Ishikawa (cell line): Measurements from ENCODE around the gene NME2.

Experiments used
- CEBPB ChIP-seq: IDR thresholded peaks from 2 replicates; pipeline ENCODE4 v1.6.1; 2012
- CREB1 ChIP-seq: IDR thresholded peaks from 2 replicates; pipeline ENCODE4 v1.6.1; 2012; ENCODE audit warnings: low read depth
- EGR1 ChIP-seq: IDR thresholded peaks from 2 replicates; pipeline ENCODE4 v1.6.1; 2012
- EP300 ChIP-seq: IDR thresholded peaks from 2 replicates; pipeline ENCODE4 v1.6.1; 2012; ENCODE audit warnings: borderline replicate concordance
- FOXM1 ChIP-seq: IDR thresholded peaks from 2 replicates; pipeline ENCODE4 v1.6.1; 2012; ENCODE audit warnings: low read depth, borderline replicate concordance
- NFIC ChIP-seq: IDR thresholded peaks from 2 replicates; pipeline ENCODE4 v1.6.1; 2012
- RAD21 ChIP-seq: IDR thresholded peaks from 2 replicates; pipeline ENCODE4 v1.6.1; 2012; ENCODE audit warnings: low read depth
- TAF1 ChIP-seq: IDR thresholded peaks from 2 replicates; pipeline ENCODE4 v1.6.1; 2012; ENCODE audit warnings: low read depth, mild to moderate bottlenecking
- TCF12 ChIP-seq: IDR thresholded peaks from 2 replicates; pipeline ENCODE4 v1.6.1; 2012; ENCODE audit warnings: low read depth
- TEAD4 ChIP-seq: IDR thresholded peaks from 2 replicates; pipeline ENCODE4 v1.6.1; 2012
- YY1 ChIP-seq: IDR thresholded peaks from 2 replicates; pipeline ENCODE4 v1.6.1; 2012; ENCODE audit warnings: low read depth
- ZBTB7A ChIP-seq: IDR thresholded peaks from 2 replicates; pipeline ENCODE4 v1.6.1; 2012; ENCODE audit warnings: low read depth
- TF ChIP-seq, protein P1 (sequence below): IDR thresholded peaks from 2 replicates; pipeline ENCODE4 v1.6.1; 2012
- TF ChIP-seq, protein P2 (sequence below): IDR thresholded peaks from 2 replicates; pipeline ENCODE4 v1.6.1; 2012
- TF ChIP-seq, protein P3 (sequence below): IDR thresholded peaks from 2 replicates; pipeline ENCODE4 v1.6.1; 2012; ENCODE audit warnings: low read depth, mild to moderate bottlenecking

NME2 gene

DNA sequence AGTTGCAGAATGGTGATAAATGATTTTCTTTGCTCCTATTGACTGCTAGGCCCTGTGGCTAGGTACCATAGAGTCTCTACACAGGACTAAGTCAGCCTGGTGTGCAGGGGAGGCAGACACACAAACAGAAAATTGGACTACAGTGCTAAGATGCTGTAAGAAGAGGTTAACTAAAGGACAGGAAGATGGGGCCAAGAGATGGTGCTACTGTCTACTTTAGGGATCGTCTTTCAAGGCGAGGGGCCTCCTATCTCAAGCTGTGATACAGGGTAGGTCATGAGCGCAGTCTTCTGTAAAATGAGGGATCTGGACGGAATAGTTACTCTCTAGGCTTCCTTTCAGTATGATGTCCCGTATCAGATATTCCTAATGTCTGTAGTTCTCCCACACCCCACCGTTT is 12.0 kb upstream of the NME2 start:
- no peak for TF ChIP-seq ZBTB7A
- no peak for TF ChIP-seq FOXM1
- TF ChIP-seq, protein P1, sequence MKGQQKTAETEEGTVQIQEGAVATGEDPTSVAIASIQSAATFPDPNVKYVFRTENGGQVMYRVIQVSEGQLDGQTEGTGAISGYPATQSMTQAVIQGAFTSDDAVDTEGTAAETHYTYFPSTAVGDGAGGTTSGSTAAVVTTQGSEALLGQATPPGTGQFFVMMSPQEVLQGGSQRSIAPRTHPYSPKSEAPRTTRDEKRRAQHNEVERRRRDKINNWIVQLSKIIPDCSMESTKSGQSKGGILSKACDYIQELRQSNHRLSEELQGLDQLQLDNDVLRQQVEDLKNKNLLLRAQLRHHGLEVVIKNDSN: no peak
- TF ChIP-seq YY1: no peak
- TF ChIP-seq NFIC: no peak

- no peak for TF ChIP-seq FOXM1
- TF ChIP-seq, protein P1: no peak
- TF ChIP-seq ZBTB7A: no peak
- no peak for TF ChIP-seq YY1
- TF ChIP-seq, protein P2, sequence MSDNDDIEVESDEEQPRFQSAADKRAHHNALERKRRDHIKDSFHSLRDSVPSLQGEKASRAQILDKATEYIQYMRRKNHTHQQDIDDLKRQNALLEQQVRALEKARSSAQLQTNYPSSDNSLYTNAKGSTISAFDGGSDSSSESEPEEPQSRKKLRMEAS: no peak
- no peak for TF ChIP-seq TCF12
- TF ChIP-seq CEBPB: no peak
- TF ChIP-seq, protein P3, sequence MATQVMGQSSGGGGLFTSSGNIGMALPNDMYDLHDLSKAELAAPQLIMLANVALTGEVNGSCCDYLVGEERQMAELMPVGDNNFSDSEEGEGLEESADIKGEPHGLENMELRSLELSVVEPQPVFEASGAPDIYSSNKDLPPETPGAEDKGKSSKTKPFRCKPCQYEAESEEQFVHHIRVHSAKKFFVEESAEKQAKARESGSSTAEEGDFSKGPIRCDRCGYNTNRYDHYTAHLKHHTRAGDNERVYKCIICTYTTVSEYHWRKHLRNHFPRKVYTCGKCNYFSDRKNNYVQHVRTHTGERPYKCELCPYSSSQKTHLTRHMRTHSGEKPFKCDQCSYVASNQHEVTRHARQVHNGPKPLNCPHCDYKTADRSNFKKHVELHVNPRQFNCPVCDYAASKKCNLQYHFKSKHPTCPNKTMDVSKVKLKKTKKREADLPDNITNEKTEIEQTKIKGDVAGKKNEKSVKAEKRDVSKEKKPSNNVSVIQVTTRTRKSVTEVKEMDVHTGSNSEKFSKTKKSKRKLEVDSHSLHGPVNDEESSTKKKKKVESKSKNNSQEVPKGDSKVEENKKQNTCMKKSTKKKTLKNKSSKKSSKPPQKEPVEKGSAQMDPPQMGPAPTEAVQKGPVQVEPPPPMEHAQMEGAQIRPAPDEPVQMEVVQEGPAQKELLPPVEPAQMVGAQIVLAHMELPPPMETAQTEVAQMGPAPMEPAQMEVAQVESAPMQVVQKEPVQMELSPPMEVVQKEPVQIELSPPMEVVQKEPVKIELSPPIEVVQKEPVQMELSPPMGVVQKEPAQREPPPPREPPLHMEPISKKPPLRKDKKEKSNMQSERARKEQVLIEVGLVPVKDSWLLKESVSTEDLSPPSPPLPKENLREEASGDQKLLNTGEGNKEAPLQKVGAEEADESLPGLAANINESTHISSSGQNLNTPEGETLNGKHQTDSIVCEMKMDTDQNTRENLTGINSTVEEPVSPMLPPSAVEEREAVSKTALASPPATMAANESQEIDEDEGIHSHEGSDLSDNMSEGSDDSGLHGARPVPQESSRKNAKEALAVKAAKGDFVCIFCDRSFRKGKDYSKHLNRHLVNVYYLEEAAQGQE: no peak
- TF ChIP-seq EGR1: no peak
- TF ChIP-seq NFIC: no peak
- TF ChIP-seq TEAD4: no peak
- no peak for TF ChIP-seq CREB1
- no peak for TF ChIP-seq EP300
- TF ChIP-seq TAF1: no peak
- no peak for TF ChIP-seq RAD21
Observed at GRCh38 chr17:51155416-51155815, 10.8 kb upstream of the NME2 start.

DNA sequence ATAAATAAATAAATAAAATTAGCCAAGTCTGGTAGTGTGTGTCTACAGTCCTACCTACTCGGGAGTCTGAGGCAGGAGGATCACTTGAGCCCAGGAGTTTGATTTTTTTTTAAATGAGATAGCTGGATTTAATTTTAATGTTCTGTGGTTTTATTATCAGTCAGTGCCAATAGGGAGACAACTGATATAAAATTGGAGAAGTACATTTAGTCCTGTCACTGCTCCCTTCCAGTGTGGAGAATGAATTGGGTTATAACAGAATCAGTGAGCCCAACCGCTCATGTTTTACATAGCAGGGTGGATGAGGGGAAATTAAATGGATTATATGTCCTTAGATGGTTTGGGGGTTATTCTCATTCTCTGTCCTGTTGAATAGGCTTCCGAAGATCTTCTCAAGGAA is 6.6 kb upstream of the NME2 start:
- TF ChIP-seq, protein P2: no peak
- TF ChIP-seq RAD21: no peak

DNA sequence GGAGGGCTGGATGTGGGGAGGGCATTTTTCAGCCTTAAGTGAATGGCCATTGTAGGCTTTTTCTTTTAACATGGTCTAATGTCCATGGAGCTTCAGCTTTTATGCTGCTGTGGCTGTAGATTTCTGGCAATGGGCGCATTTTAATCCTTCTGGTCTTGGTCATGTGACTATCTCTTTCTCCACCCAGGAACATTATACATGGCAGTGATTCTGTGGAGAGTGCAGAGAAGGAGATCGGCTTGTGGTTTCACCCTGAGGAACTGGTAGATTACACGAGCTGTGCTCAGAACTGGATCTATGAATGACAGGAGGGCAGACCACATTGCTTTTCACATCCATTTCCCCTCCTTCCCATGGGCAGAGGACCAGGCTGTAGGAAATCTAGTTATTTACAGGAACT is 4.7 kb upstream of the NME2 start:
- TF ChIP-seq EP300: no peak
- TF ChIP-seq, protein P2: no peak
- no peak for TF ChIP-seq TCF12
- no peak for TF ChIP-seq FOXM1
- no peak for TF ChIP-seq ZBTB7A
- TF ChIP-seq CREB1: no peak
- TF ChIP-seq EGR1: no peak
- TF ChIP-seq TEAD4: no peak
- no peak for TF ChIP-seq YY1
- TF ChIP-seq, protein P1: no peak
- TF ChIP-seq NFIC: no peak
- TF ChIP-seq RAD21: no peak

DNA sequence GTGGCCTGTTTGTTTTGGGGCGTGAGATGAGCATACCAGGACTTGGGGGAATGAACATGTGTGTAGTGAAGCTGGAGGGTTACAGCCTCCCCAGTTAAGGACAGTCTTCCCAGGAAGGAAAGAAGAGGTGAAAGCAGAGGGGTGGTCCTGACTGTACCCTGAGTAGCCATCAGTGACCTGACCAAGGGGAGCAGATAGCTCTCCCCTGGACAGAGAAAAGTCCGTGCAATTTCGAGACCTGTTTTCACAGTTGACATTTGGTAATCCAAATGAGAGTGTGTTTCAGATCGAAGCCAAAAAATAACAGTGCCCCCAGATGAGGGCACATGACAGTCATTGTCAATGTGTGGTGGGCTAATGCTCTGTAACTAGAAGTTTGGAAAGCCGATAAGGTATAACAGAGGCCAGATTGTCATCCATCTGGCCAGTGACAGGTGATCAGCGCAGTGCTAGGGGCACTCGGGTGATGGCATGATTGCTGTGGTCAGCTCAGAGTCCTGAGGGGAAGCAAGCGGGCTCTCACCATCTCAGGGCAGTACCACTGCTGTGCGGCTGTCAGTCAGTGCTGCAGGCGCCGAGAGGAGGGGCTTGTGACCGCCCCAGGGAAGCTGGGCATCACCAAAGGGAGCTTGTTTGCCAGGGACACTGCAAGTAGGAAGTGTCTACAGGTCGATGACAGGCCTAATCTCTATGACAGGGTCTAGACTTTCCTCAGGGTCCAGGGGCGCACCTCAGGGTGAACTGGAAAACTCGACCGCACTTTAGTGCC is 1.1 kb upstream of the NME2 start:
- TF ChIP-seq, protein P3: no peak
- TF ChIP-seq ZBTB7A: no peak
- TF ChIP-seq NFIC: no peak
- TF ChIP-seq, protein P1: no peak
- no peak for TF ChIP-seq FOXM1
- TF ChIP-seq YY1: no peak
- no peak for TF ChIP-seq TCF12
- no peak for TF ChIP-seq RAD21
- no peak for TF ChIP-seq EP300
- no peak for TF ChIP-seq TEAD4
- no peak for TF ChIP-seq CEBPB
- TF ChIP-seq CREB1: no peak
- TF ChIP-seq TAF1: no peak
- TF ChIP-seq, protein P2: no peak
- no peak for TF ChIP-seq EGR1
